HL-60 (cell line): ENCODE results near the gene CEP72.

Experiments used
- CTCF ChIP-seq: IDR thresholded peaks from one replicate; pipeline ENCODE4 v1.5.1; 2011; ENCODE audit warnings: low read length, control low read depth, inconsistent platforms; ENCODE audit not compliant: insufficient read depth
- GABPA ChIP-seq: IDR thresholded peaks from 2 replicates; pipeline ENCODE4 v1.6.1; 2012; ENCODE audit warnings: low read depth
- POLR2AphosphoS5 ChIP-seq: IDR thresholded peaks from 2 replicates; pipeline ENCODE4 v1.6.1; 2012; ENCODE audit warnings: low read depth
- SPI1 ChIP-seq: IDR thresholded peaks from 2 replicates; pipeline ENCODE4 v1.6.1; 2012; ENCODE audit warnings: low read depth, mild to moderate bottlenecking, borderline replicate concordance
- TF ChIP-seq, protein P1 (sequence below): IDR thresholded peaks from 2 replicates; pipeline ENCODE4 v1.6.1; 2012; ENCODE audit warnings: low read depth; ENCODE audit not compliant: insufficient replicate concordance

DNA sequence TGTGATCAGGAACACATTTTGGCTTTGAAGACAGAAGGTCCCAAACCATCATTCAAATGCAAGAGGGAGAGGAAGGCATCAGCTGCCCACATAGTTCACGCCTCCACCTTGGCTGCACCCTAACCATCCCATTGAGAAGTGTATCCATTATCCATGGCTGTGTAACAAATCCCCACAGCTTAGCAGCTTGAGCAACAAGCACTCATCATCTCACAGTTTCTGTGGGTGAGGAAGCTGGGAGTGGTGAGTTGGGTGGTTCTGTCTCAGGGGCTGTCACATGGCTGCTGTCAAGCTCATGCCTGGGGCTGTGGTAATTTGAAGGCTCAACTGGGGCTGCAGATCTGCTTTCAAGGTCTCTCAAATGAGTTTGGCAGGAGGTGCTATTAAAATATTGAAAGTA is 23.0 kb upstream of the CEP72 start:
- TF ChIP-seq CTCF (no peak), POLR2AphosphoS5 (no peak), GABPA (no peak), SPI1 (no peak)
- TF ChIP-seq, protein P1, sequence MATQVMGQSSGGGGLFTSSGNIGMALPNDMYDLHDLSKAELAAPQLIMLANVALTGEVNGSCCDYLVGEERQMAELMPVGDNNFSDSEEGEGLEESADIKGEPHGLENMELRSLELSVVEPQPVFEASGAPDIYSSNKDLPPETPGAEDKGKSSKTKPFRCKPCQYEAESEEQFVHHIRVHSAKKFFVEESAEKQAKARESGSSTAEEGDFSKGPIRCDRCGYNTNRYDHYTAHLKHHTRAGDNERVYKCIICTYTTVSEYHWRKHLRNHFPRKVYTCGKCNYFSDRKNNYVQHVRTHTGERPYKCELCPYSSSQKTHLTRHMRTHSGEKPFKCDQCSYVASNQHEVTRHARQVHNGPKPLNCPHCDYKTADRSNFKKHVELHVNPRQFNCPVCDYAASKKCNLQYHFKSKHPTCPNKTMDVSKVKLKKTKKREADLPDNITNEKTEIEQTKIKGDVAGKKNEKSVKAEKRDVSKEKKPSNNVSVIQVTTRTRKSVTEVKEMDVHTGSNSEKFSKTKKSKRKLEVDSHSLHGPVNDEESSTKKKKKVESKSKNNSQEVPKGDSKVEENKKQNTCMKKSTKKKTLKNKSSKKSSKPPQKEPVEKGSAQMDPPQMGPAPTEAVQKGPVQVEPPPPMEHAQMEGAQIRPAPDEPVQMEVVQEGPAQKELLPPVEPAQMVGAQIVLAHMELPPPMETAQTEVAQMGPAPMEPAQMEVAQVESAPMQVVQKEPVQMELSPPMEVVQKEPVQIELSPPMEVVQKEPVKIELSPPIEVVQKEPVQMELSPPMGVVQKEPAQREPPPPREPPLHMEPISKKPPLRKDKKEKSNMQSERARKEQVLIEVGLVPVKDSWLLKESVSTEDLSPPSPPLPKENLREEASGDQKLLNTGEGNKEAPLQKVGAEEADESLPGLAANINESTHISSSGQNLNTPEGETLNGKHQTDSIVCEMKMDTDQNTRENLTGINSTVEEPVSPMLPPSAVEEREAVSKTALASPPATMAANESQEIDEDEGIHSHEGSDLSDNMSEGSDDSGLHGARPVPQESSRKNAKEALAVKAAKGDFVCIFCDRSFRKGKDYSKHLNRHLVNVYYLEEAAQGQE: no peak
